Islet precursor cell (in vitro differentiated cells): Measurements from ENCODE around the gene SMIM1.

Source experiments
- DNase-seq: peaks from one replicate; pipeline ENCODE4 v3.0.0-alpha.2; 2018

Gene SMIM1

GRCh38 chr1:3759796-3760195 lies 12.8 kb upstream of the SMIM1 start:
- DNase-seq, result no peak

GRCh38 chr1:3761296-3762010 lies 11.1 kb upstream of the SMIM1 start:
- no peak for DNase-seq

GRCh38 chr1:3762151-3762872 lies 10.2 kb upstream of the SMIM1 start:
- DNase-seq, result no peak

- no peak for DNase-seq
These were observed 9.7 kb upstream of the SMIM1 start for GRCh38 chr1:3762873-3763228.

GRCh38 chr1:3763351-3764125 lies 9.0 kb upstream of the SMIM1 start:
- no peak for DNase-seq

- no peak for DNase-seq
These were observed 5.1 kb upstream of the SMIM1 start for GRCh38 chr1:3767328-3767925.

GRCh38 chr1:3768811-3769390 lies 3.6 kb upstream of the SMIM1 start:
- DNase-seq, result no peak

- no peak for DNase-seq
These were observed 2.3 kb upstream of the SMIM1 start for GRCh38 chr1:3770047-3770765.

GRCh38 chr1:3771108-3772026 lies 1.2 kb upstream of the SMIM1 start:
- no peak for DNase-seq

GRCh38 chr1:3772027-3772714 lies 378 bp upstream of the SMIM1 start:
- peak; percentile 99 for DNase-seq

- no peak for DNase-seq
These were observed 1.2 kb downstream of the SMIM1 start for GRCh38 chr1:3773572-3774275.

- DNase-seq, result no peak
These were observed 1.9 kb downstream of the SMIM1 start for GRCh38 chr1:3774276-3774945.

- no peak for DNase-seq
These were observed 2.5 kb downstream of the SMIM1 start for GRCh38 chr1:3774946-3775489.

GRCh38 chr1:3775490-3776230 lies 3.1 kb downstream of the SMIM1 start:
- peak; percentile 82 for DNase-seq

GRCh38 chr1:3776231-3776961 lies 3.8 kb downstream of the SMIM1 start:
- DNase-seq, result no peak

- no peak for DNase-seq
These were observed 4.6 kb downstream of the SMIM1 start for GRCh38 chr1:3777078-3777547.
